Activated CD4-positive, alpha-beta T cell treated with anti-CD3 and anti-CD28 coated beads for 36 hours (primary cell): Measurements from ENCODE around the gene SYT5. TPM values are rescaled to one million over a fixed set of nuclear protein-coding genes. Genes with fewer than 3 reads are reported as not detected.

Experiments
- ATAC-seq: fragments of 200-7000 bp; cut with Tn5 transposase; one replicate; pipeline ENCODE4 v1.10.0; 2021; ENCODE audit warnings: mild to moderate bottlenecking, moderate library complexity
- CTCF ChIA-PET: fragments of 350-600 bp; sonication (Branson Sonifier 250); formaldehyde crosslinking; loops from one replicate; lab custom pipeline; 2021; ENCODE audit warnings: antibody characterized with exemption; lab: Charles Lee
- POLR2A ChIA-PET: fragments of 350-600 bp; sonication (Branson Sonifier 250); formaldehyde crosslinking; loops from one replicate; lab custom pipeline; 2021; ENCODE audit warnings: antibody characterized with exemption, inconsistent platforms; lab: Charles Lee
- DNase-seq: peaks from one replicate; pipeline ENCODE4 v3.0.0-alpha.2; 2020
- H3K27ac Mint-ChIP-seq: one replicate; pipeline ENCODE4 v1.8.0; 2021; ENCODE audit warnings: mixed read lengths
- H3K27me3 Mint-ChIP-seq: one replicate; pipeline ENCODE4 v1.8.0; 2021; ENCODE audit warnings: mixed read lengths
- H3K36me3 Mint-ChIP-seq: one replicate; pipeline ENCODE4 v1.8.0; 2021; ENCODE audit warnings: low read depth, mixed read lengths
- H3K4me1 Mint-ChIP-seq: one replicate; pipeline ENCODE4 v1.8.0; 2021; ENCODE audit warnings: mixed read lengths
- H3K4me3 Mint-ChIP-seq: one replicate; pipeline ENCODE4 v1.8.0; 2021; ENCODE audit warnings: mild to moderate bottlenecking, moderate library complexity, mixed read lengths
- H3K9me3 Mint-ChIP-seq: one replicate; pipeline ENCODE4 v1.8.0; 2021; ENCODE audit warnings: low read depth, mixed read lengths
- intact Hi-C, 2 experiments: fragments of 100-400 bp; cut with DNase I in 1 of 2; cut with micrococcal nuclease in 1 of 2; formaldehyde crosslinking; loops; one replicate each; pipeline versions ENCODE4 v1.14.2 to v1.15.1; 2022 to 2024; cut with DNase I, micrococcal nuclease
- total RNA-seq, 2 experiments: library from RNA; stranded (reverse); gene quantifications; one replicate each; pipeline ENCODE4 v1.2.3, GENCODE V29; 2021

Gene SYT5
- total RNA-seq, 2 experiments from 2014 or later, result 0.37 TPM; not detected in 1

DNA sequence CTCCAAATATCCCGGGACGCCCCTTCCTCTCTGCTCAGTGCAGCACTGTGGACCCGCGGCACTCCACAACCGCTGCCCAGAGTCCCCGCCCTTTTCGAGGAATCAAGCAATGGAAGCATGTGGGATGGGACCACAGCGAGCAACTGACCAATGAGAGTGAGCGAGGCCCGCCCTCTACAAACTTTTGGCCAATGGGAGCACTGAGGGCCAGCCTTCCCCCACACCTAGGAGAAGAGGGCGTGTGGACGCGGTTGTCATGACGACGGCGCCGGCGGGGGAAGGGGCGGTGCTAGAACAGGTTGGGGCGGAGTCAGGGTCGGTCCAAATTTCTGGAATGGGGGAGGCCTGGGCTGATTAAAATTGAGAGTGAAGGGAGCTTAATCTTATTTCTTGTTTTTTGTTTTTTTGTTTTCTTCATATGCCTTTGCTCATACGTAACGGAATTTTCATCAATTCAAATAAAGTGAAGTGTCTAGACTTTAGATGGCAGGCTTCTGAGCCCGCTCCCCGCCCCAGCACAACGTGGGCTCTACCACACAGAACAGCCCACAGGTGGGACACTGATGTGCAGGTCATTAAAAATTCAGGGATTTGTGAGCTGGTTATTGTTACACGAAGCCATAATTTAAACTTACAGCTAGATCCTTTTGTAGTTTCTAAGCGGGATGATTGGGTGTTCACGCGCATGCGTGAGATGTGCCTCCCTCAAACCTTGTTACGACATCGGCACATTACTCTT, 13.4 kb downstream of the SYT5 start, which contains the start of gene DNAAF3:
Gene DNAAF3, minus strand, starts transcription at position 84 of the 739 bp plus-strand sequence. CDS start 200 bp downstream, outside the sequence.
- ATAC-seq (peak; percentile 95), DNase-seq (peak; percentile 95)
- H3K27me3 Mint-ChIP-seq, result peaks cover 45% of the 10 kb centered on the region
- intact Hi-C loops, result loop anchor here (1.0 to 10.0 kb wide), 8 partner anchors 13 to 702 kb away; partner anchors contain the start of genes ISOC2 (in 1 of the 2), KMT5C (in 1 of the 2), LENG9 (in 1 of the 2) and PPP1R12C (in 1 of the 2)
- ChIA-PET POLR2A (no interaction called here), CTCF (interaction anchor here (0.5 to 1.9 kb wide), 6 partner anchors 10 to 845 kb away, joined by 3 to 7 read pairs (median 4); partner anchors contain the start of gene KMT5C)
- peak within 1 kb of the TSS; percentile 71 for H3K4me3 Mint-ChIP-seq
- H3K4me1 Mint-ChIP-seq, result peaks cover 10% of the 10 kb centered on the region
- H3K27ac Mint-ChIP-seq, result peak within 1 kb of the TSS; percentile 11
- no peaks in the 10 kb centered on the region for H3K36me3 Mint-ChIP-seq
- no peaks in the 10 kb centered on the region for H3K9me3 Mint-ChIP-seq

DNA sequence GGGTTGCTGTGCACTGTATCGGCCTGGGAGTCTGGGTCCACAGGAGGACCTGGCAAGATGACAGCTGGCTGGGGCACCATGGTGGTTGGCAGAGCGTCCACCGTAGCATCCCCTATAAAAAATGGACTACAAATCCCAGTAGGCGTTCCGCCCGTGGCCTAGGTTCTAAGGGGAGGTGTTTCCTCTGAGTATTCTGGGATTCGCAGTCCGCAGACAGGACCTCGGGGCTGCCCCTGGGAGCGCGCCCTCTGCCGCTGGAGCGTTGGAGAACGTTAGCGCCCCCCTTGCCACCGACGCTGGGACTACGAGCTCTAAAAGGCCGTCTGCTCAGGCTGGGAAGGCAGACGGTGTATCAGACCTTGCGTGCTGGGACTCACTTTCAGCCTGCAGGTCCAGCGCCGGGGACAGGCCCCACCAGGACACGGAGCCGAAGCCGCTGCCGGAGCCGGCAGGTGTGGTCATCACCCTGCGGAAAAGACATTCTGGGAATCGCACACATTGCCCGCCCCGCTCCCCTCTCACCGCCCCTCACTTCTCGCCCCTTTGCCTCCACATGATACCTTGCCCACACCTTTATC, 14.0 kb downstream of the SYT5 start:
- H3K36me3 Mint-ChIP-seq, result no peaks in the 10 kb centered on the region
- H3K27me3 Mint-ChIP-seq, result peaks cover 40% of the 10 kb centered on the region
- peak; percentile 79 for ATAC-seq
- ChIA-PET POLR2A (no interaction called here), CTCF (interaction anchor here (0.6 to 1.9 kb wide), 7 partner anchors 11 to 302 kb away, joined by 3 to 7 read pairs (median 3); partner anchors contain the start of genes HSPBP1 and SYT5)
- peaks cover 10% of the 10 kb centered on the region for H3K4me1 Mint-ChIP-seq
- H3K9me3 Mint-ChIP-seq, result no peaks in the 10 kb centered on the region
- DNase-seq, result peak; percentile 82
- H3K4me3 Mint-ChIP-seq, result peak overlapping the region; percentile 71
- H3K27ac Mint-ChIP-seq, result no peak overlapping the region
- intact Hi-C loops, result loop anchor here (1.0 to 10.0 kb wide), 8 partner anchors 13 to 701 kb away; partner anchors contain the start of genes ISOC2 (in 1 of the 2), KMT5C (in 1 of the 2), LENG9 (in 1 of the 2) and PPP1R12C (in 1 of the 2)

DNA sequence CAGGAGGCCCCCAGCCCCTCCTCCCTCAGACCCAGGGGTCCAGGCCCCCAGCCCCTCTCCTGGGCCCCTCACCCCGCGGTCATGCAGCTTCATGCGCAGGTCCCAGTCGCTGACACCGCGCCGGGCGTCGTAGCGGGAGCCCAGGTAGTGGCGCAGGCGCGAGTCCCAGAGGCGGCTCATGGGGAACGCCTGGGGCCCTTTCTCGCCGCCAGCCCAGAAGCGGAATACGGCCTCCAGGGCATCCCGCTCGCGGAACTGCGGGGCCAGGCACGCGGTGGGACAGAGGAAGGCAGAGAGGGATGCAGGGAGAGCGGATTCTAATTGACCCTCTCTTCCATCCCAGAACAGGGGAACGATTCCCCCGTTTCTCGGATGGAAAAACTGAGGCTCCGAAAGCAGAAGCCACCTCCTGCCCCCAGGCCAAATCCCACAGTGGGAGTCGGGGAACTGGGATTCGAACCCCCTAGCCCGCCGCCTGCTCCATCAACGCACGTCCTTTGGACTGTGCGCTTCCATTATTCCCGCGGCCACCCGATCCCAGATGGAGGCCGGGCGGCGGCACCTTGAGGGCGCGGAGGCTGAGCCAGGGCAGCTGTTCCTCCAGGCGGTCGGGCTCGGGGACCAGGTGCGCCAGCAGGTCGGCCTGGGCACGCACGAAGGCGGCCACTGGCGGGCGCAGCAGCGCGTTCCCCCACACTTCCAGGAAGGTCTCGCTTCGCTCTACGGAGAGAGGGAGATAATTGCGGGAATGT, 18.3 kb downstream of the SYT5 start:
- intact Hi-C loops, result loop anchor here (5.0 to 10.0 kb wide), 4 partner anchors 79 to 697 kb away; partner anchors contain the start of genes LENG9 (in 1 of the 2), ZNF524 (in 1 of the 2) and ZNF865 (in 1 of the 2)
- Mint-ChIP-seq H3K9me3 (no peaks in the 10 kb centered on the region), H3K27ac (no peak overlapping the region), H3K4me3 (no peak overlapping the region), H3K36me3 (no peaks in the 10 kb centered on the region), H3K27me3 (peaks cover 29% of the 10 kb centered on the region), H3K4me1 (peaks cover 11% of the 10 kb centered on the region)
- CTCF ChIA-PET, result interaction anchor here (0.8 to 2.6 kb wide), 3 partner anchors 13 to 974 kb away, joined by 4 to 16 read pairs (median 4); no protein-coding TSS in a partner anchor
- no peak for ATAC-seq
- no peak for DNase-seq
- POLR2A ChIA-PET, result no interaction called here

DNA sequence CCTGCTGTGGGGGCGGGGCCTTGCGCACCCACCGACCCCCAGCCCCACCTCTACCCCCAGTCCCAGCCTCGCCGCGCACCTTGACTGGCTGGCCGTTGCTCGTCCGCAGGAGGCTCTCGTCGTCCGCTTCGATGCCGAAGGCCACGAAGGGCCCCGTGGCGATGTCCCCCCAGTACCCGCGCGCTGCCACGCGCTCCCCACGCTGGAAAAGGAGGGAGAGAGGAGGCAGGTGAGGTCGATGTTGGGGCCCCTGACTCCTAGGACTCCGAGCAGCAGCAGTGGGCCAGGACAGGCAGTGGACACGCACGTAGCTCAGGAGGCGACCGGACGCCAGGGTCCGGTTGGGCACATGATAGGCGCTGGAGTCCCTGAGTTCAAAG, 19.1 kb downstream of the SYT5 start:
- no peak for DNase-seq
- ATAC-seq, result no peak
- Mint-ChIP-seq H3K27me3 (peaks cover 27% of the 10 kb centered on the region), H3K27ac (no peak overlapping the region), H3K36me3 (no peaks in the 10 kb centered on the region), H3K4me3 (no peak overlapping the region), H3K4me1 (peaks cover 9% of the 10 kb centered on the region), H3K9me3 (no peaks in the 10 kb centered on the region)
- POLR2A ChIA-PET, result interaction anchor here (0.8 kb wide), 1 partner anchor 73 kb away, joined by 3 read pairs; no protein-coding TSS in a partner anchor
- intact Hi-C loops, result loop anchor here (1.0 to 10.0 kb wide), 7 partner anchors 20 to 696 kb away; partner anchors contain the start of genes LENG9 (in 1 of the 2), PPP1R12C (in 1 of the 2), ZNF524 (in 1 of the 2) and ZNF865 (in 1 of the 2)
- CTCF ChIA-PET, result interaction anchor here (0.6 to 2.6 kb wide), 13 partner anchors 11 to 984 kb away, joined by 3 to 16 read pairs (median 4); partner anchors contain the start of gene TNNT1

DNA sequence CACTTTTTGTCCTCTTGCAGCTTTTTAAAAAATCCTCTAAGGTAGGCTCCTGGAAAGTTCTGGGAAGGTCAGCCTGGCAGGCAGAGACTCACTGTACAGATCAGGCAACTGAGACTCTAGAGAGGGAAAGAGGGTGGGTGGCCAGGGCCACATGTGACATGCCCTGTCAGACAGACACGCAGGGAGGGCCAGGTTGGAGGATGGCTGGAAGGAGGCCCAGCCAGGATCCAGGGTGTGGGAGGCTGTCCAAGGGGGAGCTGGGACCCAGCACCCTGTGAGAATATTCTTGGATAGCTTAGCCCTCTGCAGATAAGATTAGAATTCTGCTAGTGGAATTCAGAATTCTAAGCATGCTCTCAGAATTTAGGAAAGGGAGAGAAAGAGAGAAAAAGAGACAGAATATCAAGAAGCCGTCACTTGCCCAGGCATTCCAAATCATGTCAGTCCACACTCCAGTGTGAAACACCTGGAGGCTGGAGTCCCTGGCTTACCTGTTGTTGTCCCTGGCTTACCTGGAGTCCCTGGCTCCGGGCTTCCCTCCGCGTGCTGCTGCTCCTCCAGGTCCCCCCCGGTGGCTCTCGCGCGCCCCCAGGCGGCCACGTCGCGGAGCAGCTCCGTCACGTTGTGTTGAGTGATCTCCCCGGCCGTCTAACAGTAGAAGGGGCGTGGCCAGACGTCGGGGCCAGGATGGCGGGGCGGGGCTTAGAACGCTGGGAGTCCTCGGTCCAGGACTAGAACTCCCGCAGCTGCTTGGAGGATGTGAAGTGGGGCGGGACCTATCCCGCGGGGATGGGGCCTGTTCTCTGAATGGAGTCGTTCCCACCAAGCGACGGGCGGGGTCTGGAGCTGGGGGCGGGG, 19.7 kb downstream of the SYT5 start:
- DNase-seq (peak; percentile 96), ATAC-seq (peak; percentile 98)
- no peaks in the 10 kb centered on the region for H3K36me3 Mint-ChIP-seq
- no peaks in the 10 kb centered on the region for H3K9me3 Mint-ChIP-seq
- ChIA-PET CTCF (interaction anchor here (0.6 to 2.6 kb wide), 15 partner anchors 10 to 985 kb away, joined by 3 to 16 read pairs (median 4); partner anchors contain the start of gene TNNT1), POLR2A (interaction anchor here (0.8 kb wide), 1 partner anchor 72 kb away, joined by 3 read pairs; no protein-coding TSS in a partner anchor)
- H3K4me1 Mint-ChIP-seq, result peaks cover 9% of the 10 kb centered on the region
- no peak overlapping the region for H3K4me3 Mint-ChIP-seq
- intact Hi-C loops, result loop anchor here (1.0 to 10.0 kb wide), 7 partner anchors 19 to 696 kb away; partner anchors contain the start of genes LENG9 (in 1 of the 2), PPP1R12C (in 1 of the 2), ZNF524 (in 1 of the 2) and ZNF865 (in 1 of the 2)
- H3K27ac Mint-ChIP-seq, result no peak overlapping the region
- peaks cover 23% of the 10 kb centered on the region for H3K27me3 Mint-ChIP-seq

DNA sequence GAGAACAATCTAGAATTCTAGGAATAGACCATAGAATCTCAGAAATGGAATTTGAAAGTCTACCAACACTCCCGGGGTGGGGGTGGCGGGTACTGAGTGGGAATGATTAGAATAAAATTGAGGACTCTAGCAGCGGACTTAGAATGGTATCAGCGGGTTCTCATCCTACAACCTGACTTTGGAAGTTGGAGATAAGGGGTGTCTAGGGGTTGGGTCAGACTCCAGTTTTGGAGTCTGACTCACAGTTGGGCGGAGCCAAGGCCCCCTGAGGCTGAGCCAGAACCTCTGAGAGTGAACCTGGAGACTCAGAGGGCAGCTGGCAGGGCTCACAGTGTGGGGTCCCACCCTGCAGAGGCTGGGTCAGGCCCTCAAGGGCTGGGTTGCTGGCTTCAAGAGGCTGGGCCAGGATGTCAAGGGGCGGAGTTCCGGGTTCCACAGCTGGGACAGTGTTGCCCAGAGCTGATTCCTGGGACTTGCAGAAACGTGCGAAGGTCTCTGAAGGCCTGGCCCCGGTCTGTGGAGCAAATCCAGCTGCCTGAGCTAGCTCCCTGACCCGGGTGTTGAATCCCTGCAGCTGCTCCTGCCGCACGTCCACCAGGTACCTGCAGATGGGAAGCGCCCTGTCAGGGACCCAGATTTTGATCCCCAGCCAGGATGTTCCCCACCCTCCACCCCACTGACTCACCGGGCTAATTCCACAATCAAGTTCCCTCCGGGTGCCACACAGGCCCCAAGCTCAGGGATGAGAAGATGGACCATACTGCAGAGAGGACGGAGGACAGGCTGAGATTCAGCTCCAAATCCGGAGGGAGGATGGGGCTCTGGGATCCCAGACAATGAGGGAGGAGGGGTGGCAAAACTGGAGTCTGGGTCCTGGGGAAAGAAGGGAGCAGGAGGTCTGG, 21.0 kb downstream of the SYT5 start:
- ChIA-PET POLR2A (interaction anchor here (0.7 kb wide), 1 partner anchor 69 kb away, joined by 3 read pairs; no protein-coding TSS in a partner anchor), CTCF (interaction anchor here (0.9 to 2.6 kb wide), 5 partner anchors 13 to 102 kb away, joined by 3 to 16 read pairs (median 6); no protein-coding TSS in a partner anchor)
- DNase-seq (no peak), ATAC-seq (no peak)
- intact Hi-C loops, result no loop called here
- no peaks in the 10 kb centered on the region for H3K36me3 Mint-ChIP-seq
- no peak overlapping the region for H3K27ac Mint-ChIP-seq
- H3K27me3 Mint-ChIP-seq, result peaks cover 21% of the 10 kb centered on the region
- peaks cover 13% of the 10 kb centered on the region for H3K4me1 Mint-ChIP-seq
- no peaks in the 10 kb centered on the region for H3K9me3 Mint-ChIP-seq
- no peak overlapping the region for H3K4me3 Mint-ChIP-seq

DNA sequence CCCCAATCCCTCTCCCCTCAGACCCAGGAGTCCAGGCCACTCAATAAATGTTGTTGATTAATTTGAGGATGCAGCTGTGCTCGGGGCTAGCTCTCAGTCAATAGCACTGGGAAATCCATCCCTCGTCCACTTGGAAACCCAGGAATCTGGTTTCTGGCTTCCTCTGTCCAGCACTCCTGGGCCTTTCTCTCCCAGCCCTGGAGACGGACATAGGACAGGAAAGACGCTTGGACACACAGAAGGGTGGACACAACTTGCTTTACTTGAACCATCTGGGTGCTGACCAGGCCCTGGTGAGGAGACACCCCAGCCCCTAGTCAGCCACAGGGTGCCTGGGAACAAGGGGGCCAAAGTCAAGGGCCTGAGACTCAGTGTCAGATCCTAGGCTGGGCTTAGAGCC, 21.7 kb downstream of the SYT5 start:
- ChIA-PET POLR2A (no interaction called here), CTCF (interaction anchor here (0.9 to 1.8 kb wide), 4 partner anchors 16 to 69 kb away, joined by 3 to 9 read pairs (median 5); no protein-coding TSS in a partner anchor)
- no peak for DNase-seq
- Mint-ChIP-seq H3K9me3 (no peaks in the 10 kb centered on the region), H3K4me1 (peaks cover 17% of the 10 kb centered on the region), H3K36me3 (no peaks in the 10 kb centered on the region), H3K27me3 (peaks cover 17% of the 10 kb centered on the region), H3K27ac (no peak overlapping the region), H3K4me3 (no peak overlapping the region)
- intact Hi-C loops, result no loop called here
- ATAC-seq, result no peak

DNA sequence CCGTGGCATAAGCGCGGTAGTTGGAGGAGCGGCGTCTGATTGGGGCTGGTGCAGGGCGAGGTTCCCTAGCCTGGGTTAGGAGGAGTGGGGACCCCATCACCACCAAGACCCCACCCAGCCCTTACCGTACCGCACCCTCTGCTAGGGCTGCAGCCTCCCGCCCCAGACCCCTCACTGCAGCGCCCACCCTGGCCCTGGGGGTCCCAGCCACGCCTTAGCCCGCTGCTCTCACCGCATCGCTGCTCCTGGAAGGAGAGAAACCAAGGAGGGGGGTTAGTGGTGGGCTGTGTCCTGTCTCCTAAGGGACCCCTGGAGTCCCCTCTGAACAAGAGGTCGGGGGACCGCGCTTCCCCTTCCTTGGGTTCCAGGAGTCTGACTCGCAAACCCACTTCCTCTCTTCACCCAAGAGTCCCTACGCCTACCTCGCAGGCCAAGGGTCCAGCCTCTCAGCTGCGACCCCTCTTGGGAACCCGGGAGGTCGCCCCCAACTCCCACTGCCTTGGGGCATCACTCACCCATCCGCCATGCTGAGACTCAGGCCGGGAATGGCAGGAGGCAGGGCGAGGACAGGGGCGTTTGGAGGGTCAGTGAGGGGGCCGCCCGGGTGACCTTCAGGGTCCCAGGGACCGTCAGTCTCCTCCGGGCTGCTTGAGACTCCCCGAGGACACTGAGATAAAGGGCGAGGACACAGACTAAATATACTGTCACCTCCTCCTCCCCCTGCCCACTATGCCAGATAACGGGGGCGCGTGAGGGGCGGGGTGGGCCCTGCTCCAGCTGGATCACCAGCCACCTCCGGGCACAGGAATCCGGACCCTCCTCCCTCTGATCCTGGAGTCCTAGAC, 22.8 kb downstream of the SYT5 start, which contains the start of gene TNNI3:
Gene TNNI3, minus strand, starts transcription at position 669 of the 845 bp plus-strand sequence. Its CDS starts 143 bp downstream, at position 526.
- H3K36me3 Mint-ChIP-seq, result no peaks in the 10 kb centered on the region
- H3K9me3 Mint-ChIP-seq, result peaks cover under 1% of the 10 kb centered on the region
- CTCF ChIA-PET, result interaction anchor here (1.0 kb wide), 2 partner anchors 19 to 68 kb away, joined by 3 to 4 read pairs; no protein-coding TSS in a partner anchor
- peaks cover 19% of the 10 kb centered on the region for H3K4me1 Mint-ChIP-seq
- H3K27me3 Mint-ChIP-seq, result peaks cover 17% of the 10 kb centered on the region
- no peak for DNase-seq
- POLR2A ChIA-PET, result no interaction called here
- intact Hi-C loops, result no loop called here
- no peak within 1 kb of the TSS for H3K27ac Mint-ChIP-seq
- H3K4me3 Mint-ChIP-seq, result no peak within 1 kb of the TSS
- ATAC-seq, result no peak
